Measurements from ENCODE around the gene PCDHGA8.

Gene PCDHGA8

GRCh38 chr5:141349917-141350619 is 42.4 kb upstream of the PCDHGA8 start, which contains the start of gene PCDHGB1 (continued):
- TF ChIP-seq ZNF843 (tag by site-specific recombination; IDR thresholded peaks at IDR 0.05), result no peak
- no peak for TF ChIP-seq ZNF529 (tag by site-specific recombination; IDR thresholded peaks at IDR 0.05; ENCODE audit: insufficient replicate concordance)
- TF ChIP-seq CTCF (tag by site-specific recombination; IDR thresholded peaks at IDR 0.05), result peak; percentile 47; the same call in 1 of the 2 replicates
- no peak for TF ChIP-seq ZNF561 (tag by site-specific recombination; IDR thresholded peaks at IDR 0.05; ENCODE audit: borderline replicate concordance)
- no peak for TF ChIP-seq ZNF658 (tag by site-specific recombination; IDR thresholded peaks at IDR 0.05)
- no peak for TF ChIP-seq ZNF518A (tag by site-specific recombination; conservative IDR thresholded peaks at IDR 0.05; ENCODE audit: low read depth)
- TF ChIP-seq ZNF645 (tag by site-specific recombination; IDR thresholded peaks at IDR 0.05), result no peak
- no peak for TF ChIP-seq GLI4 (tag by site-specific recombination; IDR thresholded peaks at IDR 0.05)
- peak; percentile 8; the same call in 1 of the 2 replicates for TF ChIP-seq ZBTB17 (tag by site-specific recombination; IDR thresholded peaks at IDR 0.05)
- TF ChIP-seq ZSCAN16 (tag by site-specific recombination; IDR thresholded peaks at IDR 0.05), result no peak
- TF ChIP-seq PRDM10 (tag by site-specific recombination; IDR thresholded peaks at IDR 0.05), result no peak
- TF ChIP-seq ZNF747 (tag by site-specific recombination; IDR thresholded peaks at IDR 0.05), result no peak
- no peak for TF ChIP-seq ZNF394 (tag by site-specific recombination; IDR thresholded peaks at IDR 0.05; ENCODE audit: borderline replicate concordance)
- no peak for TF ChIP-seq ZNF596 (tag by site-specific recombination; IDR thresholded peaks at IDR 0.05)
- TF ChIP-seq SETDB1 (IDR thresholded peaks at IDR 0.05; ENCODE audit: insufficient read length, low read length), result no peak
